GM12878 (cell line): ENCODE results near the gene IL1RAPL1. TPM values are rescaled to one million over a fixed set of nuclear protein-coding genes. Genes with fewer than 3 reads are reported as not detected.

ENCODE experiments used
- ATAC-seq: fragments of 200-7000 bp; cut with Tn5 transposase; 3 replicates; pipeline ENCODE4 v1.9.1; 2020; ENCODE audit warnings: mild to moderate bottlenecking, moderate library complexity
- BruUV-seq: library from RNA; stranded (reverse); fragments of 400-500 nt; replicated peaks from 2 replicates; lab custom pipeline; 2021; lab: Mats Ljungman, UMichigan
- CTCF ChIA-PET: fragments of 300-600 bp; sonication (Branson Sonifier 250); formaldehyde crosslinking; extraction: SDS; loops from one replicate; lab custom pipeline; 2021; ENCODE audit warnings: inconsistent platforms; lab: Yijun Ruan, JAX
- POLR2A ChIA-PET: fragments of 350-600 bp; formaldehyde crosslinking; extraction: SDS; loops from one replicate; lab custom pipeline; 2021; ENCODE audit warnings: inconsistent platforms; lab: Charles Lee
- RAD21 ChIA-PET: fragments of 300-600 bp; sonication (Branson Sonifier 250); formaldehyde crosslinking; loops from one replicate; lab custom pipeline; 2023; ENCODE audit warnings: antibody characterized with exemption; ENCODE audit not compliant: unreplicated experiment; lab: Charles Lee
- SMC1A ChIA-PET: fragments of 300-600 bp; sonication (Branson Sonifier 250); formaldehyde crosslinking; loops from one replicate; lab custom pipeline; 2023; ENCODE audit not compliant: unreplicated experiment, uncharacterized antibody; lab: Charles Lee
- DNase-seq: peaks from one replicate; pipeline ENCODE4 v3.0.0-alpha.2; 2011; ENCODE audit warnings: low read depth, low spot score
- FAIRE-seq: peaks from 3 replicates; lab custom pipeline; 2011; peaks lifted over from hg19 to GRCh38; lab: Jason Lieb, UNC
- H2AFZ ChIP-seq: 2 replicates; pipeline ENCODE4 v1.6.0; 2011; ENCODE audit warnings: low read depth, low read length, control low read depth; ENCODE audit not compliant: control insufficient read depth
- H3K27ac ChIP-seq: 2 replicates; pipeline ENCODE4 v1.5.1; 2011; ENCODE audit warnings: control low read depth; ENCODE audit not compliant: control insufficient read depth, insufficient read depth
- H3K27me3 ChIP-seq, 2 experiments: replicated peaks in 1 of 2; 2 replicates each; pipeline versions ENCODE4 v1.6.0 to v1.6.1; 2011; ENCODE audit warnings: low read length in 1 of 2; ENCODE audit not compliant: control insufficient read depth in 2 of 2, insufficient read depth in 2 of 2
- H3K36me3 ChIP-seq, 2 experiments: 2 replicates each; pipeline ENCODE4 v1.5.1; 2011; ENCODE audit warnings: low read length in 1 of 2; ENCODE audit not compliant: control insufficient read depth in 2 of 2, insufficient read depth in 2 of 2
- H3K4me1 ChIP-seq: 2 replicates; pipeline ENCODE4 v1.6.1; 2011; ENCODE audit warnings: mild to moderate bottlenecking, low read length, moderate library complexity, mixed read lengths; ENCODE audit not compliant: control insufficient read depth, insufficient read depth
- H3K4me2 ChIP-seq: 2 replicates; pipeline ENCODE4 v1.6.0; 2011; ENCODE audit warnings: control low read depth; ENCODE audit not compliant: control insufficient read depth, insufficient read depth
- H3K4me3 ChIP-seq: fragments of 200-600 bp; sonication (generic); 2 replicates; pipeline ENCODE4 v1.5.1; 2016
- H3K79me2 ChIP-seq: 2 replicates; pipeline ENCODE4 v1.6.0; 2011; ENCODE audit warnings: low read length; ENCODE audit not compliant: control insufficient read depth, insufficient read depth
- H3K9ac ChIP-seq: 2 replicates; pipeline ENCODE4 v1.8.0; 2011; ENCODE audit warnings: low read length, control low read depth, mixed read lengths; ENCODE audit not compliant: control insufficient read depth, insufficient read depth
- H3K9me3 ChIP-seq: replicated peaks from 3 replicates; pipeline ENCODE4 v1.5.1; 2011; ENCODE audit warnings: mild to moderate bottlenecking, low read length; ENCODE audit not compliant: control insufficient read depth, insufficient read depth
- H4K20me1 ChIP-seq: 2 replicates; pipeline ENCODE4 v1.6.0; 2011; ENCODE audit not compliant: control insufficient read depth, insufficient read depth
- E2F8 ChIP-seq: fragments of 450-650 bp; IDR thresholded peaks from 2 replicates; pipeline ENCODE4 v1.6.1; 2018; ENCODE audit warnings: mild to moderate bottlenecking, low read depth, moderate library complexity; ENCODE audit not compliant: partially characterized antibody
- KAT2A ChIP-seq: conservative IDR thresholded peaks from 2 replicates; pipeline ENCODE4 v1.6.1; 2011; ENCODE audit warnings: low read depth, low read length; ENCODE audit not compliant: control insufficient read depth
- KLF5 ChIP-seq: fragments of 450-650 bp; IDR thresholded peaks from 2 replicates; pipeline ENCODE4 v1.6.1; 2014; ENCODE audit warnings: mild to moderate bottlenecking; ENCODE audit not compliant: partially characterized antibody
- PAX5 ChIP-seq: IDR thresholded peaks from 2 replicates; pipeline ENCODE4 v1.6.1; 2011; ENCODE audit warnings: low read depth, low read length, borderline replicate concordance
- RAD21 ChIP-seq: IDR thresholded peaks from 2 replicates; pipeline ENCODE4 v1.6.1; 2011; ENCODE audit warnings: mild to moderate bottlenecking, low read depth, low read length, moderate library complexity; ENCODE audit not compliant: insufficient read depth
- RAD51 ChIP-seq: fragments of 450-650 bp; IDR thresholded peaks from 2 replicates; pipeline ENCODE4 v1.6.1; 2016; ENCODE audit warnings: moderate library complexity, mild to moderate bottlenecking, inconsistent platforms
- RFX5 ChIP-seq: IDR thresholded peaks from 2 replicates; pipeline ENCODE4 v1.6.1; 2011; ENCODE audit warnings: low read depth, low read length, improper control_type of control experiment
- RUNX3 ChIP-seq: IDR thresholded peaks from 2 replicates; pipeline ENCODE4 v1.6.1; 2012; ENCODE audit warnings: low read length, inconsistent platforms
- SIN3A ChIP-seq: IDR thresholded peaks from 2 replicates; pipeline ENCODE4 v1.6.1; 2012; ENCODE audit warnings: low read depth, low read length, improper control_type of control experiment
- TCF3 ChIP-seq: IDR thresholded peaks from 2 replicates; pipeline ENCODE4 v1.6.1; 2012; ENCODE audit warnings: low read depth, mild to moderate bottlenecking, low read length, borderline replicate concordance; ENCODE audit not compliant: insufficient read depth
- ZNF217 ChIP-seq: fragments of 450-650 bp; IDR thresholded peaks from 2 replicates; pipeline ENCODE4 v1.6.1; 2017; ENCODE audit warnings: antibody characterized with exemption, mild to moderate bottlenecking
- WGBS: methylation state at CpG from one replicate; pipeline ENCODE4 v1.1.6; 2016; ENCODE audit warnings: low lambda C conversion rate; ENCODE audit not compliant: insufficient replicate concordance, insufficient coverage; ENCODE audit errors: missing lambda C conversion rate; 5-methylcytosine and 5-hydroxymethylcytosine counted together
- in situ Hi-C: fragments of 300-500 bp; cut with MboI; formaldehyde crosslinking; loops from 9 replicates; pipeline ENCODE4 v1.14.3; 2018; ENCODE audit warnings: mixed read lengths
- intact Hi-C: fragments of 100-400 bp; cut with micrococcal nuclease; formaldehyde crosslinking; loops from one replicate; pipeline ENCODE4 v1.14.2; 2022; ENCODE audit not compliant: unreplicated experiment
- polyA plus RNA-seq, 11 experiments: library from polyadenylated mRNA; depleted of rRNA in 4 of 11; unstranded in 6 of 11; stranded (reverse) in 5 of 11; fragments of >200 nt; fragmentation: Nextera tagmentation in 4 of 11; fragmentation: Illumina TruSeq in 1 of 11; extraction: Ambion mirVana in 4 of 11; extraction: Trizol in 1 of 11; gene quantifications; 1 replicate in 1 of 11; 2 replicates in 10 of 11; pipeline versions ENCODE4 v1.2.1 to v1.2.3, GENCODE V29; 2011 to 2016; ENCODE audit warnings: inconsistent platforms in 2 of 11, missing spikeins in 2 of 11, low read depth in 1 of 11
- total RNA-seq, 4 experiments: library from RNA; depleted of rRNA in 3 of 4; stranded (reverse); fragments of >200 nt in 3 of 4; fragmentation: Illumina TruSeq in 1 of 4; extraction: Trizol in 1 of 4; gene quantifications; 2 replicates each; pipeline versions ENCODE4 v1.2.1 to v1.2.3, GENCODE V29; 2013 to 2021
- TF ChIP-seq, protein P1 (sequence below): fragments of 450-650 bp; IDR thresholded peaks from 2 replicates; pipeline ENCODE4 v1.6.1; 2016; ENCODE audit warnings: mild to moderate bottlenecking
- TF ChIP-seq, protein P2 (sequence below): fragments of 450-650 bp; IDR thresholded peaks from 2 replicates; pipeline ENCODE4 v1.6.1; 2017; ENCODE audit warnings: low read depth, mild to moderate bottlenecking, moderate library complexity
- TF ChIP-seq, protein P3 (sequence below): IDR thresholded peaks from 2 replicates; pipeline ENCODE4 v1.6.1; 2012; ENCODE audit warnings: low read depth, low read length, improper control_type of control experiment

IL1RAPL1 gene
- total and polyA plus RNA-seq, 10 of the 15 experiments (the other 5 are each of a cell fraction or from before 2014, with no cell fraction given) = not detected

DNA sequence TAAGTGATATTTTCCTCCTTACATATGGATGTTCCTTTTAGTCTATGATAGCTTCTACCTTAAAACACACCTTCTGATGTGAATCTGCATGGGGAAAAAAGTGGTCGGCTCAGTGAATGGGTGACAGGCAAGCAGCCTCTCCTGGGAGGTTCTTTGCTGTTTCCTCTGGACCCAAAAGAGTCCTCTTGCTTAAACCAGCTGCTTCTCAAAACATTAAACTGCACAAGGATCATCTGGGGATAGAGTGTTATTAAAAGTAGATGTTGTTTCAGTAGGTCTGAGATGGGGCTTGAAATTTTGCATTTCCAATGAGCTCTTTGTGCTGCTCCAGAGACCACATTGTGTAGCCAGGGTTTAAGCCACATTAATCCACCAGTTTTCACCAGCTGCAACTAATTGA lies 452.9 kb downstream of the IL1RAPL1 start:
- RAD21 ChIA-PET = no interaction called here
- H3K36me3 ChIP-seq = no peaks in the 10 kb centered on the region
- SMC1A ChIA-PET = interaction anchor here (0.5 kb wide), 1 partner anchor 312 kb away, joined by 3 read pairs; no protein-coding TSS in a partner anchor
- POLR2A ChIA-PET = no interaction called here
- no TSS peak for BruUV-seq
- no peaks in the 10 kb centered on the region for H3K27me3 ChIP-seq
- no peaks in the 10 kb centered on the region for H3K9me3 ChIP-seq
- no peaks in the 10 kb centered on the region for H4K20me1 ChIP-seq
- no peak for DNase-seq
- CTCF ChIA-PET = no interaction called here
- intact Hi-C loops = no loop called here
- H2AFZ ChIP-seq = no peak overlapping the region
- in situ Hi-C loops = no loop called here
- H3K4me2 ChIP-seq = no peak overlapping the region
- TF ChIP-seq RAD21 = no peak
- no peak for TF ChIP-seq RUNX3
- TF ChIP-seq, protein P1, sequence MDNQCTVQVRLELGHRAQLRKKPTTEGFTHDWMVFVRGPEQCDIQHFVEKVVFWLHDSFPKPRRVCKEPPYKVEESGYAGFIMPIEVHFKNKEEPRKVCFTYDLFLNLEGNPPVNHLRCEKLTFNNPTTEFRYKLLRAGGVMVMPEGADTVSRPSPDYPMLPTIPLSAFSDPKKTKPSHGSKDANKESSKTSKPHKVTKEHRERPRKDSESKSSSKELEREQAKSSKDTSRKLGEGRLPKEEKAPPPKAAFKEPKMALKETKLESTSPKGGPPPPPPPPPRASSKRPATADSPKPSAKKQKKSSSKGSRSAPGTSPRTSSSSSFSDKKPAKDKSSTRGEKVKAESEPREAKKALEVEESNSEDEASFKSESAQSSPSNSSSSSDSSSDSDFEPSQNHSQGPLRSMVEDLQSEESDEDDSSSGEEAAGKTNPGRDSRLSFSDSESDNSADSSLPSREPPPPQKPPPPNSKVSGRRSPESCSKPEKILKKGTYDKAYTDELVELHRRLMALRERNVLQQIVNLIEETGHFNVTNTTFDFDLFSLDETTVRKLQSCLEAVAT = no peak
- no peak for TF ChIP-seq RFX5
- TF ChIP-seq E2F8 = no peak
- TF ChIP-seq ZNF217 = no peak
- no peak for TF ChIP-seq TCF3
- no peak for TF ChIP-seq SIN3A
- TF ChIP-seq, protein P2, sequence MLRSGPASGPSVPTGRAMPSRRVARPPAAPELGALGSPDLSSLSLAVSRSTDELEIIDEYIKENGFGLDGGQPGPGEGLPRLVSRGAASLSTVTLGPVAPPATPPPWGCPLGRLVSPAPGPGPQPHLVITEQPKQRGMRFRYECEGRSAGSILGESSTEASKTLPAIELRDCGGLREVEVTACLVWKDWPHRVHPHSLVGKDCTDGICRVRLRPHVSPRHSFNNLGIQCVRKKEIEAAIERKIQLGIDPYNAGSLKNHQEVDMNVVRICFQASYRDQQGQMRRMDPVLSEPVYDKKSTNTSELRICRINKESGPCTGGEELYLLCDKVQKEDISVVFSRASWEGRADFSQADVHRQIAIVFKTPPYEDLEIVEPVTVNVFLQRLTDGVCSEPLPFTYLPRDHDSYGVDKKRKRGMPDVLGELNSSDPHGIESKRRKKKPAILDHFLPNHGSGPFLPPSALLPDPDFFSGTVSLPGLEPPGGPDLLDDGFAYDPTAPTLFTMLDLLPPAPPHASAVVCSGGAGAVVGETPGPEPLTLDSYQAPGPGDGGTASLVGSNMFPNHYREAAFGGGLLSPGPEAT = no peak
- no peak for TF ChIP-seq KLF5
- TF ChIP-seq, protein P3, sequence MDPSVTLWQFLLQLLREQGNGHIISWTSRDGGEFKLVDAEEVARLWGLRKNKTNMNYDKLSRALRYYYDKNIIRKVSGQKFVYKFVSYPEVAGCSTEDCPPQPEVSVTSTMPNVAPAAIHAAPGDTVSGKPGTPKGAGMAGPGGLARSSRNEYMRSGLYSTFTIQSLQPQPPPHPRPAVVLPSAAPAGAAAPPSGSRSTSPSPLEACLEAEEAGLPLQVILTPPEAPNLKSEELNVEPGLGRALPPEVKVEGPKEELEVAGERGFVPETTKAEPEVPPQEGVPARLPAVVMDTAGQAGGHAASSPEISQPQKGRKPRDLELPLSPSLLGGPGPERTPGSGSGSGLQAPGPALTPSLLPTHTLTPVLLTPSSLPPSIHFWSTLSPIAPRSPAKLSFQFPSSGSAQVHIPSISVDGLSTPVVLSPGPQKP = no peak
- no peak for TF ChIP-seq KAT2A
- TF ChIP-seq PAX5 = no peak
- TF ChIP-seq RAD51 = no peak
- no peak overlapping the region for H3K9ac ChIP-seq
- H3K27ac ChIP-seq = no peak overlapping the region
- H3K4me3 ChIP-seq = no peak overlapping the region
- H3K4me1 ChIP-seq = no peaks in the 10 kb centered on the region
- WGBS = 43% methylated on average over 1 of the region's 1 CpG
- FAIRE-seq = no peak
- no peaks in the 10 kb centered on the region for H3K79me2 ChIP-seq
- no peak for ATAC-seq
